ENCODE measurements around the gene LGI2.

The LGI2 gene

DNA sequence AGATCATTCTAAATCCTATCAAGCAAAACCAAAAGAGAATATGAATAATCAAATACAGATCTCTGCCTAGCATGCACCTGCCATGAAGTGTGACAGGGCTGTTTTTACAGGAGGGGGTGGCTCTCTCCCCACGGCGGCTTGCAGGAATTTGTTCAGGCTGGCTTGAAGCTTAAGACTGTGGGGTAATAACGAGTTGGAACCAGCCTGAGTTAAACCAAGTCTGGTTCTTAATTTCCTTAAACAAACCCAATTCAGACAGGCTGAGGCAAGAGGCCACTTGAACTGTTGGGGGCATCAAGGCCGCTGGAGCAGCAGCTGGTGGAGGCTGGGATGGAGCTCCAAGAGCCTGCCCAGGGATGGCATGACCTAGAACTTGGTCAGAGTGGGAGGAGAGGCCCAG lies 45.1 kb upstream of the LGI2 start:
- Histone ChIP-seq H3K23ac (ENCODE audit: low read length in 2 of 2) (no peak overlapping the region), H3K4ac (ENCODE audit: low read depth in 1 of 2, low read length in 2 of 2) (no peak overlapping the region), H3K27ac (ENCODE audit: low read length, poor library complexity, severe bottlenecking) (no peak overlapping the region), H3K4me1 (ENCODE audit: control insufficient read depth, insufficient read depth, low read depth, low read length) (no peaks in the 10 kb centered on the region), H2BK15ac (ENCODE audit: low read depth, poor library complexity, severe bottlenecking) (no peak overlapping the region), H3K79me1 (replicated peaks; ENCODE audit: low read length, poor library complexity, severe bottlenecking) (no peaks in the 10 kb centered on the region), H4K8ac (ENCODE audit: low read length) (no peak overlapping the region), H4K91ac (ENCODE audit: low read length) (no peak overlapping the region), H3K36me3 (ENCODE audit: control insufficient read depth in 1 of 2, insufficient read depth in 2 of 2, low read depth in 1 of 2, low read length in 2 of 2) (no peaks in the 10 kb centered on the region), H3K4me2 (ENCODE audit: low read length, poor library complexity, severe bottlenecking) (no peak overlapping the region), H2AFZ (ENCODE audit: low read depth, low read length) (no peak overlapping the region), H3K18ac (ENCODE audit: low read depth in 1 of 2, low read length in 2 of 2) (no peak overlapping the region), H2BK5ac (ENCODE audit: low read depth, low read length, poor library complexity, severe bottlenecking) (no peak overlapping the region), H3K27me3 (ENCODE audit: control insufficient read depth in 1 of 2, insufficient read depth in 1 of 2, low read length in 2 of 2) (peaks cover 28 to 36% of the 10 kb centered on the region in 2 experiments), H3K9ac (ENCODE audit: low read length) (no peak overlapping the region), H3K14ac (ENCODE audit: low read length in 2 of 2) (no peak overlapping the region), H3K9me3 (ENCODE audit: control insufficient read depth, low read length) (peaks cover 13% of the 10 kb centered on the region), H2AK5ac (ENCODE audit: low read length, severe bottlenecking) (no peak overlapping the region), H2BK12ac (ENCODE audit: low read length in 2 of 2) (no peak overlapping the region), H2BK120ac (ENCODE audit: low read depth, low read length) (no peak overlapping the region), H3K4me3 (ENCODE audit: insufficient read depth in 1 of 2, low read depth in 1 of 2, low read length in 2 of 2) (no peak overlapping the region)
- no peak for DNase-seq
- WGBS, result 83% methylated on average over 4 of the region's 4 CpGs

DNA sequence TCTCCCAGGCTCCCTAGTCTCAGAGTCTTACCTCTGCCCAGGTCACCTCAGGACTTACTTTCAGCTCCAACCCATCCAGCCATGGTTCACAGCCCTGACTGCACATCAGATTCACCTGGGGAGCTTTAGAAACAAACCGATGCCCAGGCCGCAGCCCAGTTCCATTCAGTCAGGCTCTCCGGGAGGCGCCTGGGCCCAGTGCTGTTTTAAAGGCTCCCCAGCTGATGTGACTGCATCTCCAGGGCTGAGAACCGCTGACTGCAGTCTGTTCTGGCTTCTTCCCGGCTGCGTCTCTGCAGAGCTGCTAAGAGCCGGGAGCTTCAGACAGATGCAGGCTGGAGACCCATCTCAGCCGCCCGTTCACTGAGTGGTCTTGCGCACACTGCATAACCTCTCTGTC lies 44.4 kb upstream of the LGI2 start:
- Histone ChIP-seq H3K14ac (ENCODE audit: low read length in 2 of 2) (no peak overlapping the region), H3K27ac (ENCODE audit: low read length, poor library complexity, severe bottlenecking) (no peak overlapping the region), H3K27me3 (ENCODE audit: control insufficient read depth in 1 of 2, insufficient read depth in 1 of 2, low read length in 2 of 2) (peaks cover 28 to 36% of the 10 kb centered on the region in 2 experiments), H2BK12ac (ENCODE audit: low read length in 2 of 2) (no peak overlapping the region), H3K9ac (ENCODE audit: low read length) (no peak overlapping the region), H3K4me3 (ENCODE audit: insufficient read depth in 1 of 2, low read depth in 1 of 2, low read length in 2 of 2) (no peak overlapping the region), H3K4me2 (ENCODE audit: low read length, poor library complexity, severe bottlenecking) (no peak overlapping the region), H2BK120ac (ENCODE audit: low read depth, low read length) (no peak overlapping the region), H2BK15ac (ENCODE audit: low read depth, poor library complexity, severe bottlenecking) (no peak overlapping the region), H4K91ac (ENCODE audit: low read length) (no peak overlapping the region), H4K8ac (ENCODE audit: low read length) (no peak overlapping the region), H2AK5ac (ENCODE audit: low read length, severe bottlenecking) (no peak overlapping the region), H3K23ac (ENCODE audit: low read length in 2 of 2) (no peak overlapping the region), H3K4me1 (ENCODE audit: control insufficient read depth, insufficient read depth, low read depth, low read length) (no peaks in the 10 kb centered on the region), H3K18ac (ENCODE audit: low read depth in 1 of 2, low read length in 2 of 2) (no peak overlapping the region), H3K79me1 (replicated peaks; ENCODE audit: low read length, poor library complexity, severe bottlenecking) (no peaks in the 10 kb centered on the region), H2BK5ac (ENCODE audit: low read depth, low read length, poor library complexity, severe bottlenecking) (no peak overlapping the region), H2AFZ (ENCODE audit: low read depth, low read length) (no peak overlapping the region), H3K4ac (ENCODE audit: low read depth in 1 of 2, low read length in 2 of 2) (no peak overlapping the region), H3K36me3 (ENCODE audit: control insufficient read depth in 1 of 2, insufficient read depth in 2 of 2, low read depth in 1 of 2, low read length in 2 of 2) (no peaks in the 10 kb centered on the region), H3K9me3 (ENCODE audit: control insufficient read depth, low read length) (peaks cover 13% of the 10 kb centered on the region)
- no peak for DNase-seq
- WGBS, result 90% methylated on average over 11 of the region's 11 CpGs

DNA sequence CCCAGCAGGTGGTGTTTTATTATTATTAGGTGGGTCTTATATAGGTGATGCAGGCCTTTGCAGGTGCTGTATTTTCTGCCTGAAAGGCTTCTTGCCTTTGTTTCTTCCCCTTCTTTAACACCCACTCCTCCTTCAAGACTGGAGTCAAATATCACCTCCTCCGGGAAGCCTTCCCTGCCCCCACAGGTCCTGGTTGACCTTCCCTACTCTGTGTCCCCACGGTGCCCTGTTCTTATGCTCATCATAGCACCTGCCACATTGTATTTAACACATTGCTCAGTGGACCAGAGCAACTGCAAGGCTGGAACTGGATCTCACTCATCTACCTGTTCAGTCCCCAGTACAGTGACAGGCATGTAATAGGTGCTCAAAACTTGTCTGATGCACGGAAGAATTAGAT lies 39.8 kb upstream of the LGI2 start:
- Histone ChIP-seq H3K9ac (ENCODE audit: low read length) (no peak overlapping the region), H3K27me3 (ENCODE audit: control insufficient read depth in 1 of 2, insufficient read depth in 1 of 2, low read length in 2 of 2) (peaks cover 17 to 28% of the 10 kb centered on the region in 2 experiments), H3K4me1 (ENCODE audit: control insufficient read depth, insufficient read depth, low read depth, low read length) (no peaks in the 10 kb centered on the region), H2BK15ac (ENCODE audit: low read depth, poor library complexity, severe bottlenecking) (no peak overlapping the region), H2AFZ (ENCODE audit: low read depth, low read length) (no peak overlapping the region), H3K14ac (ENCODE audit: low read length in 2 of 2) (no peak overlapping the region), H3K18ac (ENCODE audit: low read depth in 1 of 2, low read length in 2 of 2) (no peak overlapping the region), H4K8ac (ENCODE audit: low read length) (no peak overlapping the region), H3K4me2 (ENCODE audit: low read length, poor library complexity, severe bottlenecking) (no peak overlapping the region), H4K91ac (ENCODE audit: low read length) (no peak overlapping the region), H3K23ac (ENCODE audit: low read length in 2 of 2) (peak overlapping the region in 1 of 2 experiments; percentile 31), H3K27ac (ENCODE audit: low read length, poor library complexity, severe bottlenecking) (no peak overlapping the region), H3K4ac (ENCODE audit: low read depth in 1 of 2, low read length in 2 of 2) (no peak overlapping the region), H3K9me3 (ENCODE audit: control insufficient read depth, low read length) (peaks cover 4% of the 10 kb centered on the region), H3K79me1 (replicated peaks; ENCODE audit: low read length, poor library complexity, severe bottlenecking) (no peaks in the 10 kb centered on the region), H3K36me3 (ENCODE audit: control insufficient read depth in 1 of 2, insufficient read depth in 2 of 2, low read depth in 1 of 2, low read length in 2 of 2) (no peaks in the 10 kb centered on the region), H2BK120ac (ENCODE audit: low read depth, low read length) (no peak overlapping the region), H3K4me3 (ENCODE audit: insufficient read depth in 1 of 2, low read depth in 1 of 2, low read length in 2 of 2) (no peak overlapping the region), H2BK12ac (ENCODE audit: low read length in 2 of 2) (no peak overlapping the region), H2AK5ac (ENCODE audit: low read length, severe bottlenecking) (no peak overlapping the region), H2BK5ac (ENCODE audit: low read depth, low read length, poor library complexity, severe bottlenecking) (no peak overlapping the region)
- 76% methylated on average over 3 of the region's 3 CpGs for WGBS
- DNase-seq, result no peak

DNA sequence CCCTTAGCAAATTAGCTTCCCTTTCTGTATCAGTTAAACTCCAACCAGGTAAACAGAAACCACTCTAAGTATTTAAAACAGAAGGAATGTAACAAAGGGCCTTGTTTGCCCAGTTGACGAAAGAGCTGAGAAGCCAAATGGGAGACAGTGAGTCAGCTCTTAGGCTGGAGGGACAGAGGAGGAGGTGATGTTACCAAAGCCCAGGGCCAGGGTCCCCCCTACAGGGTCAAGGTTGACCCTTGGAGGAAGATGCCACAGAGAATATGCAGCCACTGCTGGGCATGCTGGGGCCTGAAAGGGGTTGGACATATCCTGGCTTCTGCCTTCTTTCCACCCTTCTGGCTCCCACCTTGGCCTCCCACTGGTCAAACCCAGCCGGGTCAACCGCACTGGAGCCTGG lies 38.3 kb upstream of the LGI2 start:
- H3K9me3 ChIP-seq (ENCODE audit: control insufficient read depth, low read length), result peaks cover 4% of the 10 kb centered on the region
- DNase-seq, result no peak
- H3K27me3 ChIP-seq (ENCODE audit: control insufficient read depth in 1 of 2, insufficient read depth in 1 of 2, low read length in 2 of 2), result peaks cover 12 to 21% of the 10 kb centered on the region in 2 experiments
- H3K4me2 ChIP-seq (ENCODE audit: low read length, poor library complexity, severe bottlenecking), result no peak overlapping the region
- H2AK5ac ChIP-seq (ENCODE audit: low read length, severe bottlenecking), result no peak overlapping the region
- H3K23ac ChIP-seq (ENCODE audit: low read length in 2 of 2), result no peak overlapping the region
- no peak overlapping the region for H3K9ac ChIP-seq (ENCODE audit: low read length)
- H3K14ac ChIP-seq (ENCODE audit: low read length in 2 of 2), result no peak overlapping the region
- no peak overlapping the region for H3K4ac ChIP-seq (ENCODE audit: low read depth in 1 of 2, low read length in 2 of 2)
- H2BK5ac ChIP-seq (ENCODE audit: low read depth, low read length, poor library complexity, severe bottlenecking), result no peak overlapping the region
- H2BK120ac ChIP-seq (ENCODE audit: low read depth, low read length), result no peak overlapping the region
- 72% methylated on average over 3 of the region's 3 CpGs for WGBS
- H2AFZ ChIP-seq (ENCODE audit: low read depth, low read length), result no peak overlapping the region
- no peak overlapping the region for H3K18ac ChIP-seq (ENCODE audit: low read depth in 1 of 2, low read length in 2 of 2)
- H3K4me3 ChIP-seq (ENCODE audit: insufficient read depth in 1 of 2, low read depth in 1 of 2, low read length in 2 of 2), result no peak overlapping the region
- H3K27ac ChIP-seq (ENCODE audit: low read length, poor library complexity, severe bottlenecking), result no peak overlapping the region
- no peaks in the 10 kb centered on the region for H3K79me1 ChIP-seq (replicated peaks; ENCODE audit: low read length, poor library complexity, severe bottlenecking)
- no peaks in the 10 kb centered on the region for H3K36me3 ChIP-seq (ENCODE audit: control insufficient read depth in 1 of 2, insufficient read depth in 2 of 2, low read depth in 1 of 2, low read length in 2 of 2)
- H3K4me1 ChIP-seq (ENCODE audit: control insufficient read depth, insufficient read depth, low read depth, low read length), result peaks cover 3% of the 10 kb centered on the region
- H4K8ac ChIP-seq (ENCODE audit: low read length), result no peak overlapping the region
- no peak overlapping the region for H2BK15ac ChIP-seq (ENCODE audit: low read depth, poor library complexity, severe bottlenecking)
- no peak overlapping the region for H2BK12ac ChIP-seq (ENCODE audit: low read length in 2 of 2)
- no peak overlapping the region for H4K91ac ChIP-seq (ENCODE audit: low read length)
